HCT116 (cell line): Measurements from ENCODE around the gene TBKBP1.

ENCODE experiments used
- CEBPB ChIP-seq: IDR thresholded peaks from 2 replicates; pipeline ENCODE4 v1.6.1; 2012; ENCODE audit warnings: low read depth
- CTCF ChIP-seq, 3 experiments: fragments of 200-600 bp in 1 of 3; sonication (generic) in 1 of 3; IDR thresholded peaks in 2 of 3; conservative IDR thresholded peaks in 1 of 3; 2 replicates each; pipeline ENCODE4 v1.5.1; 2012 to 2017; ENCODE audit warnings: low read depth in 2 of 3, low read length in 2 of 3, antibody characterized with exemption in 1 of 3, borderline replicate concordance in 1 of 3, control low read depth in 1 of 3, mild to moderate bottlenecking in 1 of 3, mixed read lengths in 1 of 3, mixed run types in 1 of 3, moderate library complexity in 1 of 3; ENCODE audit not compliant: insufficient read depth in 1 of 3
- EZH2 ChIP-seq: fragments of 200-600 bp; sonication (generic); IDR thresholded peaks from 2 replicates; pipeline ENCODE4 v1.6.1; 2017; ENCODE audit warnings: antibody characterized with exemption, mixed run types
- MAX ChIP-seq: IDR thresholded peaks from 2 replicates; pipeline ENCODE4 v1.6.1; 2012
- POLR2A ChIP-seq: IDR thresholded peaks from 2 replicates; pipeline ENCODE4 v1.7.0; 2011; ENCODE audit warnings: borderline replicate concordance; ENCODE audit not compliant: insufficient read depth, insufficient read length; ENCODE audit errors: extremely low read depth
- POLR2AphosphoS5 ChIP-seq: IDR thresholded peaks from 2 replicates; pipeline ENCODE4 v1.6.1; 2011; ENCODE audit warnings: mild to moderate bottlenecking, low read depth, low read length, moderate library complexity
- ZNF274 ChIP-seq: fragments of 200-500 bp; sonication (Bioruptor generic); IDR thresholded peaks from 2 replicates; pipeline ENCODE4 v1.6.1; 2014; ENCODE audit warnings: mild to moderate bottlenecking, low read depth, low read length, inconsistent platforms

DNA sequence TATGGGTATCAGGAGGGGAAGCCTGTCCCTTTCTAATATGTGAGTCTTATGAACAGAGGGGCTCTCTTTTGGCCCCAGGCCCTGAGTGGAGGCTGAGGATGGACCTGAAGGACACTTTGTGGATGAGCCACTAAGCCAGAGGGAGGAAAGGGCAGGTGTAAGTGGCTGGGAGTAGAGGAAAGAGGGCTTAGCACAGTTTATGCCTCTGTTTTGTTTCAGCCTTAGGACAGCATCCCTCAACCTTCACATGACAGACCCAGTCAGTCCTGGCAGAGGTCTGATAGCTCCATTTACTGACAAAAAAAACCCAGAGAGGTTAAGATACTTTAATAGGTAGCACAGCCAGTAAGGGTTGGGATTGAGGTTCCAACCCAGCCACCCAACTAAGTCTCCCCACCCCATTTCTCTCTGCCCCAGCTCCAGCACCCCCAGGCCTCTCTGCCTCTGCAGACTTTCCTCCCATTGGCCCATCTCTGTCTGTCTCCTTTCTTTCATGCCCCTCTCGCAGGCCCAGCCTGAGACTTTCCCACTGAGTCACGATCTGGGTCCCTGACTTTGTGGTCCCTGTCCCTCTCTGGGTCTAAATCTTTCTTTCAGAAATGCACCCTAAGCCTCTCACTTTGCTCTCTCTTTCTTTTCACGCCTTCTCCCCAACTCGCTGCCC is 34.4 kb downstream of the TBKBP1 start:
- TF ChIP-seq EZH2 (no peak), CTCF (IDR thresholded peaks at IDR 0.05 in 2 of 3, conservative IDR thresholded peaks at IDR 0.05 in 1 of 3; ENCODE audit: borderline replicate concordance in 1 of 3, insufficient read depth in 1 of 3, low read depth in 2 of 3, low read length in 2 of 3) (no peak), CEBPB (no peak), POLR2A (no peak), ZNF274 (no peak), MAX (no peak), POLR2AphosphoS5 (no peak)
